RWPE1 (cell line): ENCODE data around the gene TM4SF20.

ENCODE experiments used
- CTCF ChIA-PET: fragments of 350-600 bp; sonication (Branson Sonifier 250); formaldehyde crosslinking; extraction: SDS; loops from one replicate; lab custom pipeline; 2021; lab: Yijun Ruan, JAX
- POLR2A ChIA-PET: fragments of 400-600 bp; formaldehyde crosslinking; extraction: SDS; loops from one replicate; lab custom pipeline; 2020; ENCODE audit warnings: antibody characterized with exemption; ENCODE audit not compliant: low non-redundant PET; lab: Yijun Ruan, JAX
- DNase-seq: peaks from one replicate; pipeline ENCODE4 v3.0.0; 2012; ENCODE audit warnings: low spot score
- H3K27ac ChIP-seq: fragments of 450-650 bp; 2 replicates; pipeline ENCODE4 v1.5.1; 2017
- TF ChIP-seq, protein P1 (sequence below): fragments of 450-650 bp; conservative IDR thresholded peaks from 2 replicates; pipeline ENCODE4 v1.5.1; 2017; ENCODE audit warnings: low read depth, mild to moderate bottlenecking

TM4SF20 gene

DNA sequence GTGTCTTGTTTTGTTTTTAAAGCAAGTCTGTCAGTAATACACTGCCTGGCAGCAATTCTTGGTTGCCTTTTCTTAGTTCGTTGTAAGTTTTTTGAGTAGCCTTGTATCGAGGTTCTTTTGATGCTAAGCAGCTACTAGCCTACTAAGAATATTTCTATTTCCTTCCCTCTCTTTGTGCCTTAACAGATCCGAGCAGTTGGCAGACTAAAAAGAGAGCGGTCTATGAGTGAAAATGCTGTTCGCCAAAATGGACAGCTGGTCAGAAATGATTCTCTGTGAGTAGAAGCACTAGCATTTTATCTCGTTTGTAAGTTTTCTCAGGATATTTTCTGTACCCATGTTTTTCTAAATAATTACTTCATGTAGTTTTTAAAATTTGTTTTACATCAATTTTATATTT, 39.0 kb downstream of the TM4SF20 start:
- CTCF ChIA-PET, result no interaction called here
- H3K27ac ChIP-seq, result no peak overlapping the region
- POLR2A ChIA-PET, result no interaction called here
- TF ChIP-seq, protein P1, sequence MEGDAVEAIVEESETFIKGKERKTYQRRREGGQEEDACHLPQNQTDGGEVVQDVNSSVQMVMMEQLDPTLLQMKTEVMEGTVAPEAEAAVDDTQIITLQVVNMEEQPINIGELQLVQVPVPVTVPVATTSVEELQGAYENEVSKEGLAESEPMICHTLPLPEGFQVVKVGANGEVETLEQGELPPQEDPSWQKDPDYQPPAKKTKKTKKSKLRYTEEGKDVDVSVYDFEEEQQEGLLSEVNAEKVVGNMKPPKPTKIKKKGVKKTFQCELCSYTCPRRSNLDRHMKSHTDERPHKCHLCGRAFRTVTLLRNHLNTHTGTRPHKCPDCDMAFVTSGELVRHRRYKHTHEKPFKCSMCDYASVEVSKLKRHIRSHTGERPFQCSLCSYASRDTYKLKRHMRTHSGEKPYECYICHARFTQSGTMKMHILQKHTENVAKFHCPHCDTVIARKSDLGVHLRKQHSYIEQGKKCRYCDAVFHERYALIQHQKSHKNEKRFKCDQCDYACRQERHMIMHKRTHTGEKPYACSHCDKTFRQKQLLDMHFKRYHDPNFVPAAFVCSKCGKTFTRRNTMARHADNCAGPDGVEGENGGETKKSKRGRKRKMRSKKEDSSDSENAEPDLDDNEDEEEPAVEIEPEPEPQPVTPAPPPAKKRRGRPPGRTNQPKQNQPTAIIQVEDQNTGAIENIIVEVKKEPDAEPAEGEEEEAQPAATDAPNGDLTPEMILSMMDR, result no peak
- DNase-seq, result no peak

DNA sequence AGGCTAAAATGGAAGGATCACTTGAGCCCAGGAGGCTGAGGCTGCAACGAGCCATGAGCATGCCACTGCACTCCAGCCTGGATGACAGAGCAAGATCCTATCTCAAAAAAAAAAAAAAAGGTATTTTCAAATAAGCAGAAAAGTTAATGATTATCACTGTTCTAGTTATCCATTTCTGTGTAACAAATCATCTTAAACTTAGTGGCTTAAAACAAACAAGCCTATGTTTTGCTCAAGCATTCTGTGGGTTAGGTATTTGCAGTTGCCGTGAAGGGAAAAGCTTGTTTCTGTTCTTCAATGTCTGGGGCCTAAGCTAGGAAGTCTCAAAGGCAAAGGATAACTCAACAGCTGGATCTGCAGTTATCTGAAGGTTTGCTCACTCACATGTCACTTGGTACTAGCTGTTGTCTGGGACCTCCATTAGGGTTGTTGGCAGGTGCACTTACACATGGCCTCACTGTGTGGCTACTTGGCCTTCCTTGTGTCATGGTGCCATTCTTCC, 40.0 kb downstream of the TM4SF20 start:
- DNase-seq, result no peak
- CTCF ChIA-PET, result no interaction called here
- POLR2A ChIA-PET, result no interaction called here
- TF ChIP-seq, protein P1, result no peak
- H3K27ac ChIP-seq, result no peak overlapping the region

DNA sequence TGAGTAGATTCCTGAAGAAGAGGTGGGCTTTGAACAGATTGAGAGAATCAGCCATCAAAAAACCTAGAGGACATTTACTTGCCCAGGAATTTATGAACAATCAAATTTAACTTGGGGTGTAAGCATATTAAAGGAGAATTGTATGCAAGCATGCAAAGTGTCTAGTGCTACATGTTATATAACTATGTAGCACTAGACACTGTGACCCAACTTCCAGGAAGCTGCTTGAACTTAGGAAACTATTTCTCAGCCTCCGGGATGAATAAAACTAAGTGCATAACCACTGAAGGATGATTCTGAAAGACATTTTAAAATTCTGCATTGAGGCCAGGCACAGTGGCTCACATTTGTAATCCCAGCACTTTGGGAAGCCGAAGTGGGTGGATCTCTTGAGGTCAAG, 41.7 kb downstream of the TM4SF20 start:
- TF ChIP-seq, protein P1, result no peak
- ChIA-PET CTCF (interaction anchor here (0.7 kb wide), 1 partner anchor 25 kb away, joined by 3 read pairs; no protein-coding TSS in a partner anchor), POLR2A (no interaction called here)
- no peak overlapping the region for H3K27ac ChIP-seq
- no peak for DNase-seq

DNA sequence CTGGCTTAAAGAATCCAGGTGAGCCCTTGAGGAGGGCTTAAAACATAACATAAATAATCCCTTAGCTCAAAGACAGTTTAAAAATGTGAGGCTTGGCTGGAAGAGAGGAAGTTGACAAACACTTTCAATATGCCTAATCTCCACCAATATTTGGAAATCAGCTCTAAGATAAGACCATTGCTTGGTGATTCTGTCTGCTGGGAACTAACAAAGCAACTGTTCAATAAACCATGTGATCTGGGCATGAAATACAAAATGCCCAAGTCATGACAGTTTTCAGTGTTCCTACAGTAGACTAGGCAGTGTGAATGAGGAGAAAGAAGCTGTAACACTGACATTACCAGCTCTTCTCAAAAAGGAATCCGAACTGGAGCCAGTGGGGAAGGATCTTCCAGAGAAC, 43.4 kb downstream of the TM4SF20 start:
- DNase-seq, result no peak
- TF ChIP-seq, protein P1, result no peak
- no peak overlapping the region for H3K27ac ChIP-seq
- ChIA-PET CTCF (no interaction called here), POLR2A (no interaction called here)

DNA sequence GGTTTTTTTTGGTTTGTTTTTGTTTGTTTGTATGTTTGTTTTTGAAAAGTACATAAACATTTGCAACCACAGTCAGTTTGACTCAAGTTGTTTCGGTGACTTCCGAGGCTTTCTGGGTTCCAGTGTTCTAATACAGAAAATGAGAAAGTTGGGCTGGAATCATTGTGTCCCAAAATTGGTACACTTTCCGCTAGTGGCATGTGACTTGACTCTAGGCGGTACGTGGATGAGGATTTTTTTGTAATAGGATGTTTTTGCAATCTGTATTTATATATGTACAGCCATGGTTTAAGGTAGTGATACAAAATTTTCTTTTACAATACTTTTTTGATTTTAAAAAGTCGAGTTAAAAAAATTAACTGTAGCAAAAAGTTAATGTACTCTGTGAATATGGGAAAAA, 52.3 kb downstream of the TM4SF20 start:
- no peak for DNase-seq
- ChIA-PET POLR2A (no interaction called here), CTCF (no interaction called here)
- TF ChIP-seq, protein P1, result no peak
- H3K27ac ChIP-seq, result no peak overlapping the region

DNA sequence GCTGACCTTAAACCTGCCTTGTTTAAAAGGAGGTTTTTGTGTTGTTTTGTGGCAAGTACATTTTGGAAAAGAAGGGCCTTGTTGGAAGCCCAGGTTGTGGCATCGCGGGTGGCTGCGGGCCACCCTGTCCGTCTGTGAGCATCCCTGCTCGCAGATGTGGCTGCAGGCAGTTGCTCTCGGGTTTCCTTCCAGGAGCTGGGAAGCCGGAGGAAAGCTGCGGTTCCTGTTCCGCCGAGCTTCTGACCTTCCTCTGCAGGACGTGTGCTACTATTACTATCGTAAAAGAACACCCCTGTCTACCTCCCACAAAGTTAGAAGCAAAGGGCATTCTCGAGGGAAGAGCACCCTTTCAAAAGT, 53.3 kb downstream of the TM4SF20 start:
- TF ChIP-seq, protein P1, result 0 out of 2 replicates have a peak, but pooled peaks have one; percentile 2
- peak; percentile 37 for DNase-seq
- ChIA-PET POLR2A (no interaction called here), CTCF (interaction anchor here (0.6 kb wide), 1 partner anchor 666 kb away, joined by 5 read pairs; no protein-coding TSS in a partner anchor)
- peak overlapping the region; percentile 84 for H3K27ac ChIP-seq
